EH (cell line): ENCODE measurements around the gene SHC3.

Source experiments
- DNase-seq: peaks from one replicate; pipeline ENCODE4 v3.0.0-alpha.2; 2015; ENCODE audit warnings: low read depth

The SHC3 gene

GRCh38 chr9:88957526-88957925 is 221.1 kb downstream of the SHC3 start:
- DNase-seq: no peak
